ENCODE data around the gene DNM3.

Gene DNM3

DNA sequence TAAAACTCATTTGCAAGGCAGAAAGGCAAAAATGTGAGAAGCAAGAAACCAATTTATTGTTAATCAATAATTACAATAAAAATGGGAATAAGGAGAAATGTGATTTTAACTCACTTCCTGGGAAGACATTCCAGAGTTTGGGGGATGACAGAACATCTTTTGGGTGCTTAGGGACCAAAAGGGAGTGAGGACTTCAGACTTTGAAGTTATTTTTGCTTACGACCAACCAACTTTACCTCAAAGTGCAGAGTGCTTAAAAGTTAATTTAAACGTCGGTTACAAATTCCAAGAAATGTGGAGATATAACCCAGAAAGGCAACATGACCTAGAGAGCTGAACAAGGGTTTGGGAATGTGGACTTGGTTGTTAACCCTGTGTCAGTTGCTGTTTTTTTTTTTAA is 344.7 kb downstream of the DNM3 start:
- no peak for DNase-seq

DNA sequence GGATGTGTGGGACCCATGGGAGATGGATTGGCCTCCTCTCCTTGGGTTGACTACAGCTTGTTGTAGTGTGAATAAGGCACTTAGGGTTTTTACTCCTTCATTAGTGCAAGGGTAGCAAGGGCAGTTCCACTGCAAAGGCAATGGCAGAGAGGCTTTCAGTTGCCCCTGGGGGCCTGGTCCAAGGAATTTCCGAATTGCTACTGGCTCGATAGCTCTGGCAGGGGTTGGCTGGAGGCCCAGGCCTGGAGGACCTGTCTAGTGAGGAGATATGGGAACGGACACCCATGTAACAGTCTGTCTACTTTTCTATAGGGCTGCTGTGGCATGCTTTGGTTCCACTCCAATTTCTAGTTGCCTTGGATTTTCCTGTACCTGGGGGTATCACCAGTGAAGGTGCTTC is 360.3 kb downstream of the DNM3 start:
- DNase-seq, result no peak

DNA sequence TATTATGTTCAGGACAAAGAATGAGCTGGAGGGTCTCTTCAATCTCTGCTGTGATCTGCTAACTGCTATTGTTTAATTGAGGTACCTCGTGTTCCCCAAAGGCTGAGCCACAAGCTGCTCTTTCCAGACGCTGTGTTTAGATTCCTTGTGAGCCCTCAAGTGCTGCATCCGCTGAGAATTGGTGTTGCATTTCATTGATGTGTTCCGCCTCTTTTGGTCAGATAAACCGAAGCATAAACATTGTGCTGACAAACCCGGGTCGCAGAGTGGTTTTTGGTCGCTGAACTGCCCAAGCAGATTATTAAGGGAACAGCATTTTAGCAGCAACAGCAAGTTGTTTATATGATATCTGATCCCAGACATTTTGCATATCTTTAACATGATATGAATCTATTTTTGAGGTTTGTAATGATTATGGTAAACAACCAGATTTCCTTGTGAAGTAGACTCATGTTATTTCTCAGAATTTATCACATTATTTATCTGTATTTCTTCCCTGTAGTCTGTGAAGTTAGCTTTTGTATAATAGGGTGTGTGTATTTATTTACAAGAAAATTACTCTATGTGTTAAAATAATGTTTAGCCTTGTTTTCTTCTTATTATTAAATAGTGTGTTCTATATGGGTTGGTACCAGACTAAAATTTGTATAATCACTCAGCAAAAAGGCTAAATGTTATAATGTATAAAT is 362.0 kb downstream of the DNM3 start:
- peak; percentile 51 for DNase-seq

- no peak for DNase-seq
These were observed 362.6 kb downstream of the DNM3 start for GRCh38 chr1:172203902-172204301.

DNA sequence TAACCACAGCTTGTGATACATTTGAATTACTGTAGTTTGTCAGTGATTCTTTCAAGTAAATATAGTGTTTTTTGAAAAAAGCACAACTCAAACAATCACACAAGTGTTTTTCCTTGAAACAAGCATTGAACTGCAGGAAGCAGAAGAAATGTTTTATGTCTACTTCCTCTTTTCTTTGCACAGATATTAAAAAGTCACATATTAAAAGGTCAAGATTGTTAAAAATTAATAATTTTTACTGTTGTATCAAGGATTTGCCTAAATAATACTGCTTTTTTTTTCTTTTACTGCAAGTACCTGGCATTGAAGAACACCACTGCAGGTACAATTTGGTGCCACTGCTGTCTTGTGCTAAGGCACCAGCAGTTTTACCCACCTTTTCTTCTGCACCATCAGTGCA is 365.0 kb downstream of the DNM3 start:
- no peak for DNase-seq

- no peak for DNase-seq
These were observed 367.3 kb downstream of the DNM3 start for GRCh38 chr1:172208635-172209034.

DNA sequence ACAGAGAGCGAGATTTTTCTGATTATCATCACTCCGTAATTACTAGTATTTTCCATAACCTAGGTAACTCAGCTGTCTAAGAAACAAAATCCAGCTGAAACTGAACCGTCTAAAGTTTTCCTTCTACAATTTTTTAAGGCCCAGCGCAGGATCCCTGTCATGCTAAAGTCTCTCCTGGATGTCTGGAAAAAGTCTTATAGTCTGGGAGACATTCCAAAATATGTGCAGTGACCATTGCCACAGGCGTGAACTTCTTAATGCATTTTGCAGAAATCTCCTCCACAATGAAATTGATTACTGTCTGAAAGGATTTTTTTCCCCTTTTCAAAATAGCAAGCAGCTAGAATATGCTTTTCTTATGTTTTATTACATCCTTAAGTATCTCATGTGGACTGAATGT is 369.9 kb downstream of the DNM3 start:
- no peak for DNase-seq

DNA sequence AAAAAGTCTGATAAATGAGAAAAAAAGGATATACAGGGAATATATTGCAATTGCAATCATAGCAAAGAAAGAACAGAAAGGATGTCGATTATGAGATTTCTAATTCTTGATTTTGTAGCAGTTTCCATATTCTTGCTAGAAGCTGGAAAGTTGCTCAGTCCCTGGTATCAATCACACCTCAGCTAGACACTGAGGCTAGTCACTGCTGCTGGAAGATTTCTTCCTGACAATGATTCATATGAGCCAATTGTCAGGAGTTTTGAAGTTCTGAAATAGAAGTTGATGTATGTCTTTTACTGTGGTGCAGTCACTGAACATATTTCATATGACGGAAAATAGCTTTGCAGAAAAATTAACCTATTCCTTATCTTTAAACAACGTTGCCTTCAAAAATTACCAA is 370.8 kb downstream of the DNM3 start:
- no peak for DNase-seq

DNA sequence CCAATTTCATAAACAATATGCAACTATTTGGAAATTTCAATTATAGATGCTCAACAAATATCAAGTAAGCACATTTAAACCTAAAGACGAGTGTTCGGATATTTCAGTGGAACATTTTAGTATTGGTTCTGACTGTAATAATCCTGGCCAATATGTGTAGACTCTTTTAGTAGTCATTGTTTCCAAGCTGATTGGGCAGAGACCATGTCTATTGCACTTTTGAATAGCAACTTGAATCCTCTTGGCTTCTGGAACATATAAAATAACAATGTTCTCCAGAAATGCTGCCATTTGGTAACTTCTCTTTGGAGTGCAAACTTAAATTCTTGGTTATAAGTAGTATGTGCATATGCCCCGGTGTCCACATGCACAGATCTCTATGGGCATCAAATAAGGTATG is 373.7 kb downstream of the DNM3 start:
- DNase-seq, result no peak

- no peak for DNase-seq
These were observed 378.7 kb downstream of the DNM3 start for GRCh38 chr1:172219966-172220365.

- DNase-seq, result no peak
These were observed 379.1 kb downstream of the DNM3 start for GRCh38 chr1:172220376-172220775.

DNA sequence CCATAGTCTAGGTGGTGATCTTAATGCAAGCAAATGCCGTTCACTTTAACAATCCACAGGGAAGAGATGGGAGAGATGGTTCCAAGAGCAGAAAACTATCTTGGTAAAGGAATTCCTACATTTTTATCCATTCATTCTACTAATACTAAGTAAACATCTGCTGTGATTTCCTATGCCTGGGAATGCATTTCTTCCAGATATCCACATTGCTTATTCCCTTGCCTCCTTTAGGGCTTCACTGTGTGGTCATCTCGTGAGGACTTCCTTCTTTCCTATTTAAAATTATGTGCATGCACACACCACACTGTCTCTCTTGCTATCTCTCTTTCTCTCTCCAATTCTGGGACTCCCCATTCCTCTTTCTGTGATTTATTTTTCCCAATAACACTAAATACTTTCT is 380.1 kb downstream of the DNM3 start:
- DNase-seq, result no peak

GRCh38 chr1:172224871-172225270 is 383.6 kb downstream of the DNM3 start:
- no peak for DNase-seq

GRCh38 chr1:172229942-172230341 is 388.6 kb downstream of the DNM3 start:
- DNase-seq, result no peak

GRCh38 chr1:172230526-172230925 is 389.2 kb downstream of the DNM3 start:
- DNase-seq, result no peak

- DNase-seq, result no peak
These were observed 395.7 kb downstream of the DNM3 start for GRCh38 chr1:172236958-172237357.

- DNase-seq, result no peak
These were observed 396.9 kb downstream of the DNM3 start for GRCh38 chr1:172238158-172238557.

GRCh38 chr1:172238965-172239364 is 397.7 kb downstream of the DNM3 start:
- DNase-seq, result no peak

GRCh38 chr1:172239901-172240300 is 398.6 kb downstream of the DNM3 start:
- no peak for DNase-seq

DNA sequence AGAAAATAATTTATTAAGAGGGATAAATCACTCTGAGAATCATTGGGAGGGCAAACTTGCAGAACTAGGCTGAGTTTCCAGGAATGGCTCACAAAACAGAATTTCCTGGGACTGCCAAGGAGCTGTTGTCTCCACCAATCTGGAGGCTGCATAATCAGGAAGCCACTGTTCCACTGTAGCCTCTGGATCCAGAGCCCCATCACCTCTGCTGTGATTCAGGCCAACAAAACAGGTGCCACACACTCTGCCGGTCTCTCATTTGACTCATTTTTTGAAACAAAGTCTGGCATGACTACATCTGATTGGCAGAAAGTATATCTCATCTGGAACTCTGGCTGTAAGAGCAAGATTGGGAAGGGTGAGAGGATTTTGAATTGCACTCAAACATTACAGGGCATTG is 400.2 kb downstream of the DNM3 start:
- no peak for DNase-seq

- no peak for DNase-seq
These were observed 403.6 kb downstream of the DNM3 start for GRCh38 chr1:172244865-172245264.

DNA sequence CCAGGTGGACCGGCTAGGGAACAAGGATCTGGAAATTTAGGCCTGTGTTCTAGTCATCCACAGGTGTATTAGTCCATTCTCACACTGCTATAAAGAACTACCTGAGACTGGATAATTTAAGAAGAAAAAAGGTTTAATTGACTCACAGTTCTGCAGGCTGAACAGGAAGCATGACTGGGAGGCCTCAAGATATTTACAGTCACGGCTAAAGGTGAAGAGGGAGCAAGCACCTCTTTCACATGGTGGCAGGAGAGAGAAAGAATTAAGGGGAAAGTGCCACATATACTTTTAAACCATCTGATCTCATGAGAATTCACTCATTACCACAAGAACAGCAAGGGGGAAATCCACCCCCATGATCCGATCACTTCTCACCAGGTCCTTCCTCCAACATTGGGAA is 404.5 kb downstream of the DNM3 start:
- DNase-seq, result no peak

DNA sequence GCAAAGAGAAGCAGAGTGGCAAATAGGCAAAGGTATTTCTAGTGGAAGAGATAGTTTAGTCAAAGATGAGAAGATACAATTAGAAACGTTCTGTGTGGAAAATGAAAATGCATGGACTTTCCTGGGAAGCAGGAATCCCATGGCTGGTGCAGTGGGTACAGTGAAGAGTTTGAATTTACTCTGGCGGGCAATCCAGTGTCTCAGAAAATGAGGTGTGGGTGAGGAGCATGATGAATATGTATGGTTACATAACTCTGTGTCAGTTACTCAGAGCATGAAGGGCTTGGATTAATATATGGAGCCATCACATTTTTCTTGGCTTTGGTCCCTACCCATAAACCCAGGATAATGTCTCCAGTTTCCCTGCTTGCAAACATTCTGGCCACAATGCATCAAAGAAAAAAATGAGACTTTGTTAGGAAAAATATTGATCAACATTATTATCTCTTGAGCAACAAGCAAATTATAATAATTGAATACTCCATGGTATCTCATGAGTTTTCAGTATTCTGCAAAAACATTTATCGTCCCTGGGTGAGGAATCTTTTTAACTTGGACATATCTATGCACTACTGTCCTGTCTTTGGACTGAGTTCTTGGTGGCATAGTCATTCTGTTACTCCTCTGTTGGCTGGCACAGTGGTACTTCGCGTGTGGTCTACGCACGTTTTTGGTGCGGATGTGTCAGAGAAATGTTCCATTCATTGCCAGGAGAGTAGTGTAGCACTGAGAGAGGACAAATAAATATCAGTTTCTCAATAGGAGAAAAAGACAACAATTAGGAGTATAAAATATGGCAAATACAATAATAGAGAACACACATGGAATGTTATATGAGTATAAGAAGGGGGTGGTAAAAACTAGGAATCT is 405.5 kb downstream of the DNM3 start:
- no peak for DNase-seq

DNA sequence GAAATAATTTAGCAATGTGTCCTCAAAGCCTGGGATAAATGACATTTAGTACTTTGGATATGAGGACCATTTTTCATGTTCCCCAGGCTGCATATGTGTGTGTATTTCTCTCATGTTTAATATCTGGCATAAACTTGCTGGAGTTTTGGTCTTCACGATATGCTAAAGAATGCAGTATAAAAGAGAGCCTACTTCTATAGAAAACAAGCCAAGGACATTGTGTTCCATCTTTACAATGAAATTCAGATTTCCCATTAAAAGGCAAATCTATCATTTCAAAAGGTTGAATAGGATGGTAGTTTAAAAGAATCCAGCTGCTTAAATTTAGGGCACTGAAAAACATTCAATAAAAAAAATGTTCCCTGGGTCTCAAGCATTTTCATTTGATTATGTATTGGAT is 410.2 kb downstream of the DNM3 start:
- DNase-seq, result no peak

DNA sequence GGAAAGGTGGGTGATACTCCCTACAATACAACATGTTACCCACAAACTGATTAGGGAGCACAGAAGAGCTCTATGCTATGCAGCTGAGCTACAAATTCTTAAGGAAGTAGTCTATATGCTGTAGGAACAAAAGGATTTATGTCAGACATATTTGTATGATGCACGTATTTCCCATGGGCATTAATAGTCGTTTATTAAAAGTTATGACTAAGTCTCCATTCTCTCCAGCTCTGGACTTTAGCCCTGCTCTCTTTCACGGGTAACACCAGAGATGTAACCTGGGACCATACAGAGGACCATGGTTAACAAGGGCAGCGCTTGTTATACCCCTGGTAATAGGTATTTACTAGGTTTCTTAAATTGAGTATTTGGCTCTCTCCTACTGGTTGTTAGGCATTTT is 411.0 kb downstream of the DNM3 start:
- DNase-seq, result no peak
